Tibial artery (tissue), 4 donors: Measurements from ENCODE around the gene VWF.

Experiments
- DNase-seq, 2 donors: peaks; one replicate each; pipeline ENCODE4 v3.0.0-alpha.2; 2019
- H3K27ac ChIP-seq, 2 donors: fragments of 200-600 bp; sonication (generic) in 1 of 2; 1 replicate in 1 of 2; 2 replicates in 1 of 2; pipeline ENCODE4 v1.5.1; 2018 to 2019; ENCODE audit warnings: mild to moderate bottlenecking in 1 of 2
- H3K27me3 ChIP-seq, 2 donors: fragments of 200-600 bp; sonication (generic) in 1 of 2; one replicate each; pipeline versions ENCODE4 v1.5.1 to v1.6.0; 2016 to 2019
- H3K36me3 ChIP-seq, 3 donors: fragments of 200-600 bp; sonication (generic) in 2 of 3; one replicate each; pipeline ENCODE4 v1.5.1; 2016 to 2019; ENCODE audit warnings: mild to moderate bottlenecking in 2 of 3
- H3K4me1 ChIP-seq, 4 donors: fragments of 200-600 bp; sonication (generic) in 2 of 4; 1 replicate in 3 of 4; 2 replicates in 1 of 4; pipeline ENCODE4 v1.5.1; 2016 to 2019
- H3K4me3 ChIP-seq, 2 donors: fragments of 200-600 bp; sonication (generic) in 1 of 2; 1 replicate in 1 of 2; 2 replicates in 1 of 2; pipeline ENCODE4 v1.5.1; 2018 to 2019; ENCODE audit warnings: mild to moderate bottlenecking in 2 of 2
- H3K9me3 ChIP-seq, 3 donors: fragments of 200-600 bp; sonication (generic) in 1 of 3; one replicate each; pipeline ENCODE4 v1.5.1; 2016 to 2019
- CTCF ChIP-seq, 2 experiments: fragments of 200-600 bp in 1 of 2; fragments of 450-650 bp in 1 of 2; IDR thresholded peaks; one replicate each; pipeline ENCODE4 v1.5.1; 2017 to 2019; ENCODE audit warnings: antibody characterized with exemption in 2 of 2, mild to moderate bottlenecking in 1 of 2, moderate library complexity in 1 of 2
- intact Hi-C: fragments of 100-400 bp; cut with DNase I; formaldehyde crosslinking; loops from one replicate; pipeline ENCODE4 v1.15.0; 2023; ENCODE audit warnings: low total_unique reads

VWF gene

GRCh38 chr12:6124411-6125309 is at the start of gene VWF:
TSS of gene VWF (minus strand) at chr12:6124670. CDS start at chr12:6123196, 1,474 bp downstream.
- H3K36me3 ChIP-seq = no peaks in the 10 kb centered on the region
- DNase-seq = peak in 1 of 2 donors; percentile 55
- H3K4me1 ChIP-seq = no peaks in the 10 kb centered on the region
- H3K4me3 ChIP-seq = peak within 1 kb of the TSS; percentile 28 to 33
- intact Hi-C loops = no loop called here
- TF ChIP-seq CTCF (IDR thresholded peaks at IDR 0.05) = no peak
- H3K27me3 ChIP-seq = peaks cover 0 to 3% of the 10 kb centered on the region in 2 donors
- H3K27ac ChIP-seq = no peak within 1 kb of the TSS
- no peaks in the 10 kb centered on the region for H3K9me3 ChIP-seq

GRCh38 chr12:6172862-6173261 is 48.4 kb upstream of the VWF start:
- intact Hi-C loops = no loop called here
- no peaks in the 10 kb centered on the region for H3K27me3 ChIP-seq

GRCh38 chr12:6172086-6172485 is 47.6 kb upstream of the VWF start:
- DNase-seq = peak in 1 of 2 donors; percentile 47
- no peak for TF ChIP-seq CTCF (IDR thresholded peaks at IDR 0.05)
- intact Hi-C loops = no loop called here
- H3K27ac ChIP-seq = no peak overlapping the region
- no peaks in the 10 kb centered on the region for H3K36me3 ChIP-seq
- H3K4me1 ChIP-seq = peaks cover 0 to 17% (median 13%) of the 10 kb centered on the region in 4 donors
- no peaks in the 10 kb centered on the region for H3K9me3 ChIP-seq
- H3K4me3 ChIP-seq = no peak overlapping the region
- H3K27me3 ChIP-seq = no peaks in the 10 kb centered on the region

More at GRCh38 chr12:6172862-6173261, 48.4 kb upstream of the VWF start:
- Histone ChIP-seq H3K27ac (no peak overlapping the region), H3K36me3 (no peaks in the 10 kb centered on the region), H3K4me1 (peaks cover 0 to 9% (median 6%) of the 10 kb centered on the region in 4 donors), H3K9me3 (no peaks in the 10 kb centered on the region), H3K4me3 (no peak overlapping the region)
- peak in 1 of 2 donors; percentile 31 for DNase-seq
- TF ChIP-seq CTCF (IDR thresholded peaks at IDR 0.05) = no peak

- no peak for TF ChIP-seq CTCF (IDR thresholded peaks at IDR 0.05)
- no peak overlapping the region for H3K4me3 ChIP-seq
- H3K27ac ChIP-seq = no peak overlapping the region
- H3K9me3 ChIP-seq = no peaks in the 10 kb centered on the region
- H3K27me3 ChIP-seq = no peaks in the 10 kb centered on the region
- intact Hi-C loops = no loop called here
- H3K36me3 ChIP-seq = no peaks in the 10 kb centered on the region
- H3K4me1 ChIP-seq = peaks cover 0 to 22% (median 16%) of the 10 kb centered on the region in 4 donors
- DNase-seq = peak; percentile 56 to 72
Observed at GRCh38 chr12:6171409-6172015, 47.0 kb upstream of the VWF start.

- TF ChIP-seq CTCF (IDR thresholded peaks at IDR 0.05) = no peak
- Histone ChIP-seq H3K36me3 (no peaks in the 10 kb centered on the region), H3K4me3 (peak overlapping the region in 1 of 2 donors; percentile 10), H3K27ac (peak overlapping the region; percentile 78 to 83), H3K9me3 (no peaks in the 10 kb centered on the region), H3K4me1 (peaks cover 0 to 38% (median 18%) of the 10 kb centered on the region in 4 donors), H3K27me3 (no peaks in the 10 kb centered on the region)
- DNase-seq = peak; percentile 84 to 87
- intact Hi-C loops = no loop called here
Observed at GRCh38 chr12:6167327-6168280, 43.1 kb upstream of the VWF start.
